ENCODE data around the gene TANC1.
"Not testable (repeated sequence)": the region's sequence is repeated elsewhere in the genome, so short reads cannot be mapped to it uniquely, and the experiment has no call there.

TANC1 gene

GRCh38 chr2:159032580-159032979 lies 64.1 kb downstream of the TANC1 start:
- no peak for DNase-seq

- no peak for DNase-seq
These were observed 66.3 kb downstream of the TANC1 start for GRCh38 chr2:159034713-159035112.

GRCh38 chr2:159035790-159036411 lies 67.5 kb downstream of the TANC1 start:
- DNase-seq, result peak; percentile 61

GRCh38 chr2:159036461-159036860 lies 68.0 kb downstream of the TANC1 start:
- not testable (repeated sequence) for DNase-seq

- not testable (repeated sequence) for DNase-seq
These were observed 72.9 kb downstream of the TANC1 start for GRCh38 chr2:159041328-159041727.

GRCh38 chr2:159042115-159042850 lies 73.8 kb downstream of the TANC1 start:
- no peak for DNase-seq

- no peak for DNase-seq
These were observed 75.3 kb downstream of the TANC1 start for GRCh38 chr2:159043710-159044109.

GRCh38 chr2:159044804-159045286 lies 76.4 kb downstream of the TANC1 start:
- DNase-seq, result no peak

- no peak for DNase-seq
These were observed 77.4 kb downstream of the TANC1 start for GRCh38 chr2:159045545-159046454.

GRCh38 chr2:159046966-159047365 lies 78.5 kb downstream of the TANC1 start:
- DNase-seq, result no peak

- no peak for DNase-seq
These were observed 82.0 kb downstream of the TANC1 start for GRCh38 chr2:159050426-159050825.

GRCh38 chr2:159051133-159051532 lies 82.7 kb downstream of the TANC1 start:
- no peak for DNase-seq

- no peak for DNase-seq
These were observed 83.2 kb downstream of the TANC1 start for GRCh38 chr2:159051661-159052060.

GRCh38 chr2:159052157-159052601 lies 83.7 kb downstream of the TANC1 start:
- no peak for DNase-seq

- no peak for DNase-seq
These were observed 85.0 kb downstream of the TANC1 start for GRCh38 chr2:159053161-159054031.

GRCh38 chr2:159054032-159054334 lies 85.5 kb downstream of the TANC1 start:
- DNase-seq, result no peak

- no peak for DNase-seq
These were observed 86.5 kb downstream of the TANC1 start for GRCh38 chr2:159054985-159055384.

GRCh38 chr2:159060518-159060917 lies 92.1 kb downstream of the TANC1 start:
- no peak for DNase-seq

- no peak for DNase-seq
These were observed 95.2 kb downstream of the TANC1 start for GRCh38 chr2:159063677-159064076.

- no peak for DNase-seq
These were observed 96.2 kb downstream of the TANC1 start for GRCh38 chr2:159064446-159065301.

- no peak for DNase-seq
These were observed 96.9 kb downstream of the TANC1 start for GRCh38 chr2:159065313-159065712.

GRCh38 chr2:159065891-159066290 lies 97.5 kb downstream of the TANC1 start:
- no peak for DNase-seq
